Spinal cord (tissue), 10 donors: ENCODE results near the gene TCN2. TPM values are rescaled to one million over a fixed set of nuclear protein-coding genes. Genes with fewer than 3 reads are reported as not detected.
"Not testable (repeated sequence)": the region's sequence is repeated elsewhere in the genome, so short reads cannot be mapped to it uniquely, and the experiment has no call there.

ENCODE experiments used
- DNase-seq, 6 donors: peaks; one replicate each; pipeline versions ENCODE4 v3.0.0 to v3.0.0-alpha.2; 2013 to 2015; ENCODE audit warnings: low spot score in 6 of 6, low read depth in 4 of 6
- H3K27ac ChIP-seq: one replicate; pipeline ENCODE4 v1.5.1; 2013; ENCODE audit warnings: low read depth, low read length, control low read depth
- H3K27me3 ChIP-seq: one replicate; pipeline ENCODE4 v1.6.1; 2013; ENCODE audit warnings: low read length; ENCODE audit not compliant: control insufficient read depth, insufficient read depth
- H3K36me3 ChIP-seq: one replicate; pipeline ENCODE4 v1.6.1; 2013; ENCODE audit warnings: low read length; ENCODE audit not compliant: control insufficient read depth, insufficient read depth
- H3K4me1 ChIP-seq: one replicate; pipeline ENCODE4 v1.6.1; 2013; ENCODE audit warnings: low read length; ENCODE audit not compliant: control insufficient read depth, insufficient read depth
- H3K4me3 ChIP-seq: one replicate; pipeline ENCODE4 v1.5.1; 2013; ENCODE audit warnings: low read depth, low read length, control low read depth
- H3K9me3 ChIP-seq: one replicate; pipeline ENCODE4 v1.6.1; 2013; ENCODE audit warnings: low read length; ENCODE audit not compliant: control insufficient read depth, insufficient read depth
- WGBS: methylation state at CpG from one replicate; pipeline ENCODE4 v1.1.5; 2013; ENCODE audit warnings: missing lambda C conversion rate; ENCODE audit not compliant: insufficient coverage; 5-methylcytosine and 5-hydroxymethylcytosine counted together
- polyA plus RNA-seq, 2 donors: library from polyadenylated mRNA; unstranded; fragments of 120-200 nt; gene quantifications; one replicate each; pipeline ENCODE4 v1.2.1, GENCODE V29; 2013; ENCODE audit not compliant: insufficient read length in 2 of 2
- total RNA-seq, 2 donors: library from RNA; depleted of rRNA in 1 of 2; stranded (reverse); fragments of 120-200 nt in 1 of 2; fragments of >200 nt in 1 of 2; gene quantifications; one replicate each; pipeline versions ENCODE4 v1.2.3 to v1.2.4, GENCODE V29; 2013 to 2014
- donor health status: healthy.

Gene TCN2
- total and polyA plus RNA-seq, 4 donors, result 29.9 to 118 (median 47.3) TPM

- H3K9me3 ChIP-seq, result no peaks in the 10 kb centered on the region
- no peak overlapping the region for H3K27ac ChIP-seq
- peaks cover 8% of the 10 kb centered on the region for H3K36me3 ChIP-seq
- H3K4me3 ChIP-seq, result no peak overlapping the region
- H3K4me1 ChIP-seq, result peaks cover 22% of the 10 kb centered on the region
- DNase-seq, result no peak
- no peaks in the 10 kb centered on the region for H3K27me3 ChIP-seq
- 88% methylated on average over 4 of the region's 4 CpGs for WGBS
Observed at GRCh38 chr22:30565341-30565740, 41.6 kb upstream of the TCN2 start.

- no peak overlapping the region for H3K4me3 ChIP-seq
- no peaks in the 10 kb centered on the region for H3K27me3 ChIP-seq
- DNase-seq, result no peak
- peaks cover 8% of the 10 kb centered on the region for H3K36me3 ChIP-seq
- 68% methylated on average over 6 of the region's 7 CpGs for WGBS
- H3K27ac ChIP-seq, result no peak overlapping the region
- H3K4me1 ChIP-seq, result peaks cover 22% of the 10 kb centered on the region
- H3K9me3 ChIP-seq, result no peaks in the 10 kb centered on the region
Observed at GRCh38 chr22:30566125-30566524, 40.8 kb upstream of the TCN2 start.

GRCh38 chr22:30567277-30567676 is 39.7 kb upstream of the TCN2 start:
- peaks cover 20% of the 10 kb centered on the region for H3K4me1 ChIP-seq
- 100% methylated on average over 3 of the region's 6 CpGs for WGBS
- DNase-seq, H3K9me3 ChIP-seq, H3K27ac ChIP-seq, H3K27me3 ChIP-seq, H3K4me3 ChIP-seq, H3K36me3 ChIP-seq: not testable (repeated sequence)

DNA sequence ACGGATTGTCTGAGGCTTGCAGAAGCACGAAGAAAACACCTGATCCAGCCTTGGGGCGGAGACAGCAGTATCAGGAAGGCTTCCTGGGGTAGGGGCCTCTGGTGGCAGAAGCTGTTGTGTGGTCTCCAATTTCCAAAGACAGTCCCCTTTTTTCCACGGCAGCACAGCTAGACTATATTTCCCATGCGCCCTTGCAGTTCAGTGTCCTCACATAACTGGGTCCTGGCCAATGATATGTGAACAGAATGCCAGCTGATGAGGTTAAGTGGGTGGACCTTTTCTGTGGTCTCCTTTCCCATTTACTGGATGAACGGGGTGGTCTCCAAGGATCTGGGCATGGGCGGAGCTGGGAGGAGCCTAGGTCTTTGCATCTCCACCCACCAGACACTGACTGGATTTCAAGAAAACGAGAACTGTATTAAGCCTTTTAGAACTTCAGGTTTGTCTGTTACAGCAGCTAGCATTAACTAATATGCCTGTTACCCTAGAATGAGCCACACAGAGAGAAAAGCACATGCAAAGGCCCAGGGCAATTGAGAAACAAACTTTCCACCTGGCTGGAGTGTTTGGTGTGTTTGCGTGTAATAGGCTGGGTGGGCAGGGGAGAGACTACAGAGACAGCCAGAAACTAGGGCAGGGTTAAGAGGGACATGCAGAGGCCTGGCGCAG is 38.7 kb upstream of the TCN2 start:
- WGBS, result 70% methylated on average over 10 of the region's 10 CpGs
- no peak overlapping the region for H3K27ac ChIP-seq

DNA sequence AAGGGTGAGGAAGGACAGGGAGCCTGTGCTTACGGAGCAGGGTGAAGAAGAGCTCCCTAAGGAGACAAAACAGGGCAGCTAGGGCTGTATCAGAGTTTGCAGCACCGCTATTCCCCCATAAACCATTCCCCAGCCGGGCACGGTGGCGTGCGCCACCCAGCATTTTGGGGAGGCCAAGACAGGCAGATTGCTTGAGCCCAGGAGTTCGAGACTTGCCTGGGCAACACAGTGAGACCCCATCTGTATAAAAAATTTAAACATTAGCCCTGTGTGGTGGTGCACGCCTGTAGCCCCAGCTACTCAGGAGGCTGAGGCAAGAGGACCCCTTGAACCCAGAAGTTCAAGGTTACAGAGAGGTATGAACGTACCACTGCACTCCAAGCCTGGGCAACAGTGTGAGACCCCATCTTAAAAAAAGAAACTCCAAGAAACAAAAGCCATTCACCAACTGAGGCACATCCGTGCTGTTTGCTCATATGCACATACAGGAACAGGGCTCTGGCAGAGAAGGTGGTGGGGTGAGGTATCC is 37.2 kb upstream of the TCN2 start:
- no peak overlapping the region for H3K4me3 ChIP-seq
- 89% methylated on average over 8 of the region's 10 CpGs for WGBS

More for the DNA sequence above, 38.7 kb upstream of the TCN2 start:
- Histone ChIP-seq H3K4me3 (no peak overlapping the region), H3K9me3 (no peaks in the 10 kb centered on the region), H3K4me1 (peaks cover 30% of the 10 kb centered on the region), H3K27me3 (no peaks in the 10 kb centered on the region), H3K36me3 (no peaks in the 10 kb centered on the region)
- no peak for DNase-seq

GRCh38 chr22:30572210-30572609 is 34.8 kb upstream of the TCN2 start:
- 80% methylated on average over 4 of the region's 6 CpGs for WGBS
- Histone ChIP-seq H3K9me3 (no peaks in the 10 kb centered on the region), H3K4me3 (peak overlapping the region; percentile 54), H3K27ac (peak overlapping the region; percentile 80), H3K4me1 (peaks cover 41% of the 10 kb centered on the region), H3K36me3 (peaks cover 21% of the 10 kb centered on the region), H3K27me3 (no peaks in the 10 kb centered on the region)
- DNase-seq, result no peak

More for the DNA sequence above, 37.2 kb upstream of the TCN2 start:
- DNase-seq, result no peak
- H3K4me1 ChIP-seq, result peaks cover 33% of the 10 kb centered on the region
- no peaks in the 10 kb centered on the region for H3K36me3 ChIP-seq
- H3K27ac ChIP-seq, result no peak overlapping the region
- H3K9me3 ChIP-seq, result no peaks in the 10 kb centered on the region
- H3K27me3 ChIP-seq, result no peaks in the 10 kb centered on the region

DNA sequence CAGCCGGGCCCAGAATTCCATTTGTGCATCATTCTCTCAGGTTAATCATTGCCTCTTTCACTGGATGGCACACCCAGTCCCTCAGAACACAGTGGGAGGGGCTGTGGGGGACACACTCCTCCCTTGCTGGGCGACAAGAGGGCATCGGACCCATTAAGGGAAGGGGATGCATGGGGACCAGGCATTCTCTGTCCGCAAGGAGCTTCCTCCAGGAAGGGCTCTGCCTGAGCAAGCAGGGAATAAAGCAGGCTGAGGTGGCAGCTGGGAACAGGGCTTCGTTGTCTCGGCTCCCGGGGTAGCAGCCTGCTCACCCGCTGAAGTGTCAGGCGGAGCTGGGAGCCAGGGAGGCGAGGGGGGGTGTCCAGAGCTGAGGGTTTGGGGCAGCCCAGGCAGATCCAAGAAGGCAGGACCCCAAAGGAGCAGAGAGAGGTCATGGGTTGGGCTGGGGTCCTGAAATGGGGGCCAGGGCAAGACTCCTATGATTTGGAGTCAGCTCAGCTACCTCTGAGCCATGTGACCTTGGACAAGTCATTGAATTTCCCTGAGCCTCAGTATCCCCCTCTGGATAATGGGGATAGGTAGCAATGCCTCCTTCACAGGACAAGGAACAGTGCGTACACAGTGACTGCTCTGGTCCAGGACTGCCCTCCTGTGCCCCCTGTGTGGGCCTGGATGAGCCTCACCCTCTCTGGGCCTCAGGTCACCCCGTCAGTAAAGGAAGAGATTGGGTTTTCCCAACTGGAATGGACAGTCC is 34.0 kb upstream of the TCN2 start:
- 40% methylated on average over 11 of the region's 12 CpGs for WGBS
- Histone ChIP-seq H3K4me1 (peaks cover 41% of the 10 kb centered on the region), H3K27ac (peak overlapping the region; percentile 80), H3K4me3 (peak overlapping the region; percentile 54), H3K9me3 (no peaks in the 10 kb centered on the region), H3K36me3 (peaks cover 29% of the 10 kb centered on the region), H3K27me3 (no peaks in the 10 kb centered on the region)
- DNase-seq, result peak in 2 of 6 donors; percentile 37 to 60

DNA sequence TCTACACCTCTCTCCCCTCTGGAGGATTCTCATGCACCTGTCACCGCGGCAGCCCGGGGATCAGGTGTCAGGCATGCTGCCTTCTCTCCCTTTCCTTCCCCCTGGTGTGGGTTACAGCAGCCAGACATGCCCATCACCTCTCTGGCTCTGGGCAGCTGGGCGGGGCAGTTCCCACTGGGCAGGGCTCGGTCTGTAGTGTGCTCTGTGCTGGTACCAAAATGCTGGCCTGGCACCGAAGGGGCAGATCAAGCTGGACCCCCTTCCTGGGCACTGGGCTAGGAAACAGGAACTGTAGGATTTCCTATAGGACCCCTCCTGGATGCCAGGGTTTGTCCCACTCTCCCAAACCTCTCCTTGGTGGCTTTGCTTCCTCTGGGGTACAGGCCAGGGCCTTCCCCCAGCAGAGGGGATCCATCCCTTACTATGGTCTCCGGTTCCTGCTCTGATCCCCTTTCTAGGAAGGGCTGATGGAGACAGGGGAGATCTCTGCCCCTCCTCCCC is 33.3 kb upstream of the TCN2 start:
- peaks cover 35% of the 10 kb centered on the region for H3K36me3 ChIP-seq
- H3K27me3 ChIP-seq, result no peaks in the 10 kb centered on the region
- H3K4me1 ChIP-seq, result peaks cover 41% of the 10 kb centered on the region
- H3K27ac ChIP-seq, result peak overlapping the region; percentile 80
- 56% methylated on average over 6 of the region's 7 CpGs for WGBS
- H3K4me3 ChIP-seq, result peak overlapping the region; percentile 54
- H3K9me3 ChIP-seq, result no peaks in the 10 kb centered on the region
- DNase-seq, result no peak

GRCh38 chr22:30574095-30574981 is 32.6 kb upstream of the TCN2 start, which contains the start of gene GAL3ST1:
Gene GAL3ST1, minus strand, starts transcription at chr22:30574665. Its CDS starts 17,273 bp downstream, at chr22:30557392.
- Histone ChIP-seq H3K9me3 (no peaks in the 10 kb centered on the region), H3K27ac (peak within 1 kb of the TSS; percentile 94), H3K4me1 (peaks cover 41% of the 10 kb centered on the region), H3K36me3 (peaks cover 42% of the 10 kb centered on the region), H3K4me3 (peak within 1 kb of the TSS; percentile 54), H3K27me3 (no peaks in the 10 kb centered on the region)
- under 1% methylated on average over 74 of the region's 75 CpGs for WGBS
- DNase-seq, result peak in 3 of 6 donors; percentile 42 to 83 (median 67)
